Right lobe of liver (tissue), 6 donors: ENCODE data around the gene PDK2. TPM values are rescaled to one million over a fixed set of nuclear protein-coding genes. Genes with fewer than 3 reads are reported as not detected.
A peak's percentile ranks its signal among the peaks of the same experiment; 100 is the strongest.

ENCODE experiments used
- ATAC-seq, 4 donors: fragments of 200-7000 bp; cut with Tn5 transposase; one replicate each; pipeline ENCODE4 v1.9.1; 2020; ENCODE audit warnings: mild to moderate bottlenecking in 4 of 4, moderate library complexity in 4 of 4
- DNase-seq, 3 donors: peaks; one replicate each; pipeline ENCODE4 v3.0.0-alpha.2; 2020
- H3K27ac ChIP-seq, 3 donors: fragments of 200-600 bp; one replicate each; pipeline ENCODE4 v1.8.0; 2022
- H3K27me3 ChIP-seq, 2 donors: fragments of 200-600 bp; one replicate each; pipeline ENCODE4 v1.8.0; 2022
- H3K36me3 ChIP-seq, 4 donors: fragments of 200-600 bp; sonication (generic) in 1 of 4; one replicate each; pipeline versions ENCODE4 v1.5.1 to v1.8.0; 2017 to 2022; ENCODE audit warnings: control low read depth in 1 of 4
- H3K4me1 ChIP-seq, 4 donors: fragments of 200-600 bp; sonication (generic) in 1 of 4; one replicate each; pipeline versions ENCODE4 v1.5.1 to v1.8.0; 2017 to 2022; ENCODE audit warnings: control low read depth in 1 of 4
- H3K4me3 ChIP-seq, 3 donors: fragments of 200-600 bp; one replicate each; pipeline ENCODE4 v1.8.0; 2022
- H3K9me3 ChIP-seq, 4 donors: fragments of 200-600 bp; sonication (generic) in 1 of 4; one replicate each; pipeline versions ENCODE4 v1.5.1 to v1.8.0; 2017 to 2022; ENCODE audit warnings: control low read depth in 1 of 4
- CTCF ChIP-seq, 4 donors: fragments of 200-600 bp in 3 of 4; fragments of 450-650 bp in 1 of 4; IDR thresholded peaks; one replicate each; pipeline versions ENCODE4 v1.5.1 to v1.8.0; 2016 to 2022; ENCODE audit warnings: antibody characterized with exemption in 4 of 4, mild to moderate bottlenecking in 2 of 4
- POLR2A ChIP-seq: fragments of 450-650 bp; IDR thresholded peaks from one replicate; pipeline ENCODE4 v1.6.1; 2017; ENCODE audit warnings: antibody characterized with exemption, mild to moderate bottlenecking
- WGBS: methylation state at CpG from one replicate; pipeline ENCODE4 v1.1.6; 2018; ENCODE audit warnings: low coverage, low lambda C conversion rate; ENCODE audit not compliant: insufficient coverage; ENCODE audit errors: missing lambda C conversion rate; 5-methylcytosine and 5-hydroxymethylcytosine counted together
- intact Hi-C, 2 donors: fragments of 100-400 bp; cut with DNase I; formaldehyde crosslinking; loops; one replicate each; pipeline versions ENCODE4 v1.11.2 to v1.14.1; 2022
- total RNA-seq, 6 experiments: library from RNA; depleted of rRNA in 2 of 6; stranded (reverse); fragments of >200 nt in 2 of 6; fragmentation: NEBNext Ultra II Directional in 3 of 6; extraction: Animal tissue kit (Norgen Biotek cat#: 25700) in 3 of 6; gene quantifications; one replicate each; pipeline versions ENCODE4 v1.1.0 to v1.2.4, GENCODE V29; 2016 to 2023
- donor health status: DM: no; HTN: yes; CAD: no.
- donor health status: DM: no; HTN: no; CAD: no.
- donor health status: DM: no; HTN: no; CAD: no.
- donor health status: DM: no; HTN: yes; CAD: no.
- donor health status: DM: no; HTN: yes; CAD: no.

Gene PDK2
- total RNA-seq, 6 experiments from 2014 or later = 25.0 to 58.0 (median 44.8) TPM

- DNase-seq (peak in 1 of 3 donors; percentile 62), ATAC-seq (peak in 3 of 4 donors; percentile 1 to 25 (median 2))
- Histone ChIP-seq H3K27me3 (no peaks in the 10 kb centered on the region), H3K4me1 (peaks cover 0 to 11% (median 4%) of the 10 kb centered on the region in 4 donors), H3K4me3 (no peak overlapping the region), H3K36me3 (no peaks in the 10 kb centered on the region), H3K27ac (peak overlapping the region in 1 of 3 donors; percentile 29), H3K9me3 (no peaks in the 10 kb centered on the region)
- intact Hi-C loops = no loop called here
- 35% methylated on average over 9 of the region's 16 CpGs for WGBS
- TF ChIP-seq CTCF (IDR thresholded peaks at IDR 0.05) (no peak), POLR2A (no peak)
These were observed 58.8 kb downstream of the PDK2 start for GRCh38 chr17:50153650-50154575.

GRCh38 chr17:50154604-50155003, 59.5 kb downstream of the PDK2 start:
- 17% methylated on average over 1 of the region's 1 CpG for WGBS
- Histone ChIP-seq H3K4me1 (peaks cover 0 to 10% (median 4%) of the 10 kb centered on the region in 4 donors), H3K4me3 (no peak overlapping the region), H3K27ac (peak overlapping the region in 1 of 3 donors; percentile 29), H3K27me3 (no peaks in the 10 kb centered on the region), H3K9me3 (no peaks in the 10 kb centered on the region), H3K36me3 (no peaks in the 10 kb centered on the region)
- ATAC-seq (no peak), DNase-seq (peak in 1 of 3 donors; percentile 4)
- TF ChIP-seq POLR2A = no peak
- intact Hi-C loops = no loop called here

GRCh38 chr17:50155115-50155819, 60.1 kb downstream of the PDK2 start:
- no peak for DNase-seq
- Histone ChIP-seq H3K4me3 (no peak overlapping the region), H3K4me1 (peaks cover 0 to 10% (median 4%) of the 10 kb centered on the region in 4 donors), H3K9me3 (no peaks in the 10 kb centered on the region), H3K36me3 (no peaks in the 10 kb centered on the region), H3K27me3 (no peaks in the 10 kb centered on the region), H3K27ac (peak overlapping the region in 2 of 3 donors; percentile 29 to 38)
- no peak for ATAC-seq
- 51% methylated on average over 5 of the region's 8 CpGs for WGBS
- TF ChIP-seq POLR2A (no peak), CTCF (IDR thresholded peaks at IDR 0.05) (no peak)
- intact Hi-C loops = no loop called here

- no peak overlapping the region for H3K27ac ChIP-seq
- peaks cover 0 to 11% (median 2%) of the 10 kb centered on the region in 4 donors for H3K4me1 ChIP-seq
- H3K36me3 ChIP-seq = no peaks in the 10 kb centered on the region
- no peaks in the 10 kb centered on the region for H3K27me3 ChIP-seq
- no peak for DNase-seq
- WGBS = 22% methylated on average over 4 of the region's 4 CpGs
- intact Hi-C loops = no loop called here
- no peak for ATAC-seq
- no peak overlapping the region for H3K4me3 ChIP-seq
- no peaks in the 10 kb centered on the region for H3K9me3 ChIP-seq
- no peak for TF ChIP-seq POLR2A
- no peak for TF ChIP-seq CTCF (IDR thresholded peaks at IDR 0.05)
These were observed 62.7 kb downstream of the PDK2 start for GRCh38 chr17:50157891-50158290.
